ENCODE results near the gene POU2F1. TPM values are rescaled to one million over a fixed set of nuclear protein-coding genes. Genes with fewer than 3 reads are reported as not detected.

POU2F1 gene
- total RNA-seq, 1 donor from 2014 or later = 3.9 TPM

- no peak for TF ChIP-seq CTCF (IDR thresholded peaks at IDR 0.05; ENCODE audit: insufficient read depth, low read length, severe bottlenecking)
- FAIRE-seq (no peak), DNase-seq (ENCODE audit: low read depth) (no peak)
Measured at GRCh38 chr1:167270349-167271092, 49.8 kb downstream of the POU2F1 start.

GRCh38 chr1:167272369-167272957 is 51.8 kb downstream of the POU2F1 start:
- no peak for TF ChIP-seq CTCF (IDR thresholded peaks at IDR 0.05; ENCODE audit: insufficient read depth, low read length, severe bottlenecking)
- H3K36me3 ChIP-seq (ENCODE audit: control insufficient read depth, insufficient read depth, low read length) = no peaks in the 10 kb centered on the region
- FAIRE-seq (no peak), DNase-seq (ENCODE audit: low read depth) (no peak)
- H3K27me3 ChIP-seq (ENCODE audit: control insufficient read depth, insufficient read depth, low read length) = no peaks in the 10 kb centered on the region
- H3K4me3 ChIP-seq (ENCODE audit: low read depth, low read length) = no peak overlapping the region

More at GRCh38 chr1:167270349-167271092, 49.8 kb downstream of the POU2F1 start:
- no peaks in the 10 kb centered on the region for H3K27me3 ChIP-seq (ENCODE audit: control insufficient read depth, insufficient read depth, low read length)
- H3K36me3 ChIP-seq (ENCODE audit: control insufficient read depth, insufficient read depth, low read length) = no peaks in the 10 kb centered on the region
- H3K4me3 ChIP-seq (ENCODE audit: low read depth, low read length) = no peak overlapping the region

GRCh38 chr1:167273027-167273800 is 52.5 kb downstream of the POU2F1 start:
- FAIRE-seq (no peak), DNase-seq (ENCODE audit: low read depth) (no peak)
- Histone ChIP-seq H3K36me3 (ENCODE audit: control insufficient read depth, insufficient read depth, low read length) (no peaks in the 10 kb centered on the region), H3K4me3 (ENCODE audit: low read depth, low read length) (no peak overlapping the region), H3K27me3 (ENCODE audit: control insufficient read depth, insufficient read depth, low read length) (no peaks in the 10 kb centered on the region)
- no peak for TF ChIP-seq CTCF (IDR thresholded peaks at IDR 0.05; ENCODE audit: insufficient read depth, low read length, severe bottlenecking)

GRCh38 chr1:167274061-167274460 is 53.4 kb downstream of the POU2F1 start:
- DNase-seq (ENCODE audit: low read depth) (no peak), FAIRE-seq (no peak)
- TF ChIP-seq CTCF (IDR thresholded peaks at IDR 0.05; ENCODE audit: insufficient read depth, low read length, severe bottlenecking) = no peak

GRCh38 chr1:167276969-167277368 is 56.3 kb downstream of the POU2F1 start:
- FAIRE-seq = no peak
- Histone ChIP-seq H3K27me3 (ENCODE audit: control insufficient read depth, insufficient read depth, low read length) (no peaks in the 10 kb centered on the region), H3K36me3 (ENCODE audit: control insufficient read depth, insufficient read depth, low read length) (no peaks in the 10 kb centered on the region), H3K4me3 (ENCODE audit: low read depth, low read length) (no peak overlapping the region)
- no peak for DNase-seq (ENCODE audit: low read depth)
- TF ChIP-seq CTCF (IDR thresholded peaks at IDR 0.05; ENCODE audit: insufficient read depth, low read length, severe bottlenecking) = no peak

More at GRCh38 chr1:167274061-167274460, 53.4 kb downstream of the POU2F1 start:
- no peak overlapping the region for H3K4me3 ChIP-seq (ENCODE audit: low read depth, low read length)
- H3K27me3 ChIP-seq (ENCODE audit: control insufficient read depth, insufficient read depth, low read length) = no peaks in the 10 kb centered on the region
- no peaks in the 10 kb centered on the region for H3K36me3 ChIP-seq (ENCODE audit: control insufficient read depth, insufficient read depth, low read length)

All from bronchial epithelial cell (primary cell).